HG02870 (cell line): ENCODE results near the gene MAN2B2.
"Not testable (repeated sequence)": the region's sequence is repeated elsewhere in the genome, so short reads cannot be mapped to it uniquely, and the experiment has no call there.

Experiments used
- ATAC-seq: cut with Tn5 transposase; IDR thresholded peaks from one replicate; pipeline ENCODE4 v1.9.1; 2021; ENCODE audit warnings: mild to moderate bottlenecking, moderate library complexity; ENCODE audit not compliant: unreplicated experiment

MAN2B2 gene

GRCh38 chr4:6665320-6665654, 90.3 kb downstream of the MAN2B2 start:
- ATAC-seq, result no peak

GRCh38 chr4:6668391-6668790, 93.4 kb downstream of the MAN2B2 start:
- no peak for ATAC-seq

GRCh38 chr4:6671648-6672047, 96.7 kb downstream of the MAN2B2 start:
- ATAC-seq, result no peak

GRCh38 chr4:6672131-6672530, 97.1 kb downstream of the MAN2B2 start:
- ATAC-seq, result no peak

GRCh38 chr4:6672541-6673190, 97.7 kb downstream of the MAN2B2 start:
- ATAC-seq, result not testable (repeated sequence)
